HG03135 (cell line): Measurements from ENCODE around the gene DNAJC17.
A peak's percentile ranks its signal among the peaks of the same experiment; 100 is the strongest.

Source experiments
- ATAC-seq: cut with Tn5 transposase; IDR thresholded peaks from one replicate; pipeline ENCODE4 v1.9.1; 2021; ENCODE audit warnings: mild to moderate bottlenecking, moderate library complexity; ENCODE audit not compliant: unreplicated experiment

Gene DNAJC17, protein sequence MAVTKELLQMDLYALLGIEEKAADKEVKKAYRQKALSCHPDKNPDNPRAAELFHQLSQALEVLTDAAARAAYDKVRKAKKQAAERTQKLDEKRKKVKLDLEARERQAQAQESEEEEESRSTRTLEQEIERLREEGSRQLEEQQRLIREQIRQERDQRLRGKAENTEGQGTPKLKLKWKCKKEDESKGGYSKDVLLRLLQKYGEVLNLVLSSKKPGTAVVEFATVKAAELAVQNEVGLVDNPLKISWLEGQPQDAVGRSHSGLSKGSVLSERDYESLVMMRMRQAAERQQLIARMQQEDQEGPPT

GRCh38 chr15:40807028-40807887 lies at the start of gene DNAJC17, which contains the start of gene ZFYVE19:
TSS of gene DNAJC17 (minus strand) at chr15:40807473. CDS start at chr15:40807446, 27 bp downstream.
TSS of gene ZFYVE19 (plus strand) at chr15:40807089. CDS start at chr15:40807590, 501 bp downstream.
- peak; percentile 92 for ATAC-seq

- ATAC-seq: no peak
Measured at GRCh38 chr15:40856746-40857145, 49.5 kb upstream of the DNAJC17 start.

DNA sequence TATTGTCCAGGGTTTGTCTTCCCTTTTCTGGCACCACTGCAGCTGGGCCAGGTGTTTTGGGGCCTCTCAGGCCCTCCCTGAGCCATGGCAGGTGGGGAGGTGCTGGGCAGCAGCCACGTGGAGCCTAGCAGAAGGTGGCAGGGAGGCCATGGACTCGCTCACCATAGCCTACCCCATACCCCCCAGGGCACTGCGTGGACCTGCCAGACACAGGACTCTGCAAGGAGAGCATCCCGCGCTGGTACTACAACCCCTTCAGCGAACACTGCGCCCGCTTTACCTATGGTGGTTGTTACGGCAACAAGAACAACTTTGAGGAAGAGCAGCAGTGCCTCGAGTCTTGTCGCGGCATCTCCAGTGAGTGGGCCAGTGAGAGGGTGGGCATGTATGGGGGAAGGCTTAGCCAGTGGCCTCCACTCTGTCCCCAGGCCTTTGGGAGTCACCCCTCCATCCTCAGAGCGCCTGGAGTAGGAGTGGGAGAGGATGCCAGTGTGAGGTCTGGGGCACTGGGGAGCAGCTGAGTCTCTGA lies 48.5 kb upstream of the DNAJC17 start:
- ATAC-seq: no peak

DNA sequence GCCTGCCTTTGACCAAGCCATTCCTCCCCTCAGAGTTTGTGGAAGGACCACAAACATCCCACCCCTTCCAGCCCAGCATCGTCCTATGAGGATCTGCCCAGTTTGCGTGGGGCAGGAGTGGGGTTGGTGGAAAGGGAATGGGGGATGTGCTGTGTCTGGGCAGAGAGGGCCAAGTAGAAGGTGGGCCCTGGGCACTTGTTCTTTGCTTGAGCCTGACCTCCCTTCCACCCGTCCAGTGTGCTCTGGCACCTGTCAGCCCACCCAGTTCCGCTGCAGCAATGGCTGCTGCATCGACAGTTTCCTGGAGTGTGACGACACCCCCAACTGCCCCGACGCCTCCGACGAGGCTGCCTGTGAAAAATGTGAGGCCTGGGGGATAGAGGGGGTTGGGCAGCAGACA lies 46.9 kb upstream of the DNAJC17 start:
- ATAC-seq: no peak

DNA sequence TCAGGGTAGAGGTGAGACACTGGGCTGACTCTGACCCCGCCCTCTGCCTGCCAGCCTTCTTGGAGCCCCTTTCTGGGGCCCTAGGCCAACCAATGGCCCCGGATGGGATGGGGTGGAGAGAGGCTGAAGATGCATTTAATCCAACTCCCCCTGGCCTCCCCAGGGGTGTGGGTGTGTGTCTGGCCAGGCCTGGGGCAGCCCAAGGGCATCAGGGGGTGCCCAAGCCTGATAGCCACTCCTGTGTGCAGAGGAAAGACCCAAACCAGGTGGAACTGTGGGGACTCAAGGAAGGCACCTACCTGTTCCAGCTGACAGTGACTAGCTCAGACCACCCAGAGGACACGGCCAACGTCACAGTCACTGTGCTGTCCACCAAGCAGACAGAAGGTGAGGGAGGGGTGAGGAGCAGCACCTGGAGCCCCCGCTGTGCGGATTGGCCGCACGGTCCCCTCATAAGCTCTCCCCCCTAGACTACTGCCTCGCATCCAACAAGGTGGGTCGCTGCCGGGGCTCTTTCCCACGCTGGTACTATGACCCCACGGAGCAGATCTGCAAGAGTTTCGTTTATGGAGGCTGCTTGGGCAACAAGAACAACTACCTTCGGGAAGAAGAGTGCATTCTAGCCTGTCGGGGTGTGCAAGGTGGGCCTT lies 46.1 kb upstream of the DNAJC17 start:
- no peak for ATAC-seq

- no peak for ATAC-seq
Measured at GRCh38 chr15:40852529-40852928, 45.3 kb upstream of the DNAJC17 start.

DNA sequence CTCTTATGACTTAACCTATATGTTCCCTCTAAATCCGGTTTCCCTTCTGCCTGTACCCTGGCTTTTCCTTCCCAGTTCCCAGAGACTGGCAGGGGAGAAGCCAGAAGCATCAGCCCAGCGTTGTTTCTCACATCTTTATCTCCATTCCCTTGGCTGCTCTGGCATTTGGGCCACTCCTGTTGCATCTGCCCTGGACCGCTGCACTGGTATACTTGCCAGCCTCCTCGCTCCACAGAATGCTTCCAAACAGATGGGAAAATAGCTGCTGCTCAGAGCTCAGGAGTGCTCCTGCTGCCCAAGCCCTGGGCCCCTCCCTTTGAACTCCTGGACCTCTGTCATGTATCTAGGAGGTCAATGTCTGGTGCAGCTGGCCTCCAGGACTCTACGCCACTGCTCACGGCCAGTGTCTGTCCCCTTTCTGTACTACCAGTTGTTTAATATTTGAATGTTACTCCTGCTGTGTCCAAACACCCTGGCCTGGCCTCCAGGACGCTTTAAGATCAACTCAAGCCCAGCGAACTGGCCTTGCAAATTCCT lies 43.4 kb upstream of the DNAJC17 start:
- no peak for ATAC-seq

GRCh38 chr15:40847223-40847961 lies 40.1 kb upstream of the DNAJC17 start:
- no peak for ATAC-seq

DNA sequence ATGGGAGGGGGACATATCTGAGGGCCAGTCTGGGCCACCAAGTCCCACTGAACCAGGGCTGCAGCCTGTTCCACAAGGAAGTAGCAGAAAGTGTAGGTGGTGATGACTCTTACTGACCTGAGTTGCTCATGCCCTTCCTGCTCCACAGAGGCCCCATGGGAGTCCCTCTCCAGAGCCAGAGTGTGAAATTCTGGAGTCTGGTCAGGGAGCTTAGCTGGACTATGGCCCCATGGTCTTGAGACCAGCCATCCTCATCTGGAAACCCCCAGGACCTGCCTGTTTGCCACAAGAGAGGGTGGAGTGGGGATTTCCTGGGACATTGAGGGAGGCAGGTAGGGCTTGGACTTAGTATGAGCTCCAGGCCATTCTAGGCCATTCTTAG lies 39.6 kb upstream of the DNAJC17 start:
- no peak for ATAC-seq

DNA sequence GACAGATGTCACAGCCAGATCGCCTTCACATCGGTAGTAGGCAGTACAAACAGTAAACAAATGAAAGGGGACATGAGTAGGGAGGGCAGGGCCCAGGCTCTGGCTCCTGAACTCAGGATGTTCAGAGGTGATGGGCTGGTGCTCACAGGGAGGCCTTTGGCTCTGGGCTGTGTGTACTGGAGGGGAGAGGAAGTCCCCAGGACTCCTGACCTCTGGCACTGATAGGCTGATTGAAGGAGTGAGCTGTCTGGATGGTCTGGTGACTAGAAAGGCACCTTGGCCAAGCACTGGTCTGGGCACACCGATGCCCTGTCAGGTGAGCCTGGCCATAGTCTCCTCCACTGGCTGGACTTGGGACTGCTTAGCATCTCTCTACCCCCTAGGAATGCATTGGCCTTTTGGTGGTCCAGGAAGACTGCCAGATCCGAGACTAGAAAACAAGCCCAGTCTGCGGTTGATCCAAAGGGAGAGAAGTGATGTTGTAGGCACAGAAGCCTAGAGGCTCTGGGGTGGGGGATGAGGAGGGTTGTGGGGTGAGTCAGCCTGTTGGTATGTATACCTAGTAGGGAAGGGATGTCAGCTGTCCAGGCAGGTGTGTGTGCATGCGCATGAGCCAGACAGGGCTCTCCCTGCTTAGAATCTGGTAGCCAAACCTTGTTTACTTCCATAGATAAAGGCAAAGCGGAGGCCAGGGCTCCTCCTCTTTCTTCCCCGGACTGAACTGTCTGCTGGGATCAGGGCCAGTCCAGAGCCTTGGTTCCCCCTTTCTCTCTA lies 38.4 kb upstream of the DNAJC17 start:
- ATAC-seq: no peak

DNA sequence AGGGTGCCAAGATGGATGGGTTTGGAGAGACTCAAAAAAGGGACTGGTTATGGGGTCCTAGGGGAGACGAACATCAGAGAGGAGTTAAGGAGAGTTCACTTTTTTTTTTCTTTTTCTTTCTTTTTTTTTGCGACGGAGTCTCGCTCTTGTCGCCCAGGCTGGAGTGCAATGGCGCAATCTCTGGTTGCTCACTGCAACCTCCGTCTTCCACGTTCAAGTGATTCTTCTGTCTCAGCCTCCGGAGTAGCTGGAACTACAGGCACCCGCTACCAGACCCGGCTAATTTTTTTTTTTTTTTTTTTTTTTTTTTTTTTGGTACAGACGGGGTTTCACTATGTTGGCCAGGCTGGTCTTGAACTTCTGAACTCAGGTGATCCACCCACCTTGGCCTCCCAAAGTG lies 37.8 kb upstream of the DNAJC17 start:
- ATAC-seq: no peak

GRCh38 chr15:40844696-40845030 lies 37.4 kb upstream of the DNAJC17 start:
- no peak for ATAC-seq

- ATAC-seq: no peak
Measured at GRCh38 chr15:40843885-40844695, 36.8 kb upstream of the DNAJC17 start, which contains the start of gene SPINT1. TSS of gene SPINT1 (plus strand) at chr15:40844048. CDS start at chr15:40844555, 507 bp downstream.

DNA sequence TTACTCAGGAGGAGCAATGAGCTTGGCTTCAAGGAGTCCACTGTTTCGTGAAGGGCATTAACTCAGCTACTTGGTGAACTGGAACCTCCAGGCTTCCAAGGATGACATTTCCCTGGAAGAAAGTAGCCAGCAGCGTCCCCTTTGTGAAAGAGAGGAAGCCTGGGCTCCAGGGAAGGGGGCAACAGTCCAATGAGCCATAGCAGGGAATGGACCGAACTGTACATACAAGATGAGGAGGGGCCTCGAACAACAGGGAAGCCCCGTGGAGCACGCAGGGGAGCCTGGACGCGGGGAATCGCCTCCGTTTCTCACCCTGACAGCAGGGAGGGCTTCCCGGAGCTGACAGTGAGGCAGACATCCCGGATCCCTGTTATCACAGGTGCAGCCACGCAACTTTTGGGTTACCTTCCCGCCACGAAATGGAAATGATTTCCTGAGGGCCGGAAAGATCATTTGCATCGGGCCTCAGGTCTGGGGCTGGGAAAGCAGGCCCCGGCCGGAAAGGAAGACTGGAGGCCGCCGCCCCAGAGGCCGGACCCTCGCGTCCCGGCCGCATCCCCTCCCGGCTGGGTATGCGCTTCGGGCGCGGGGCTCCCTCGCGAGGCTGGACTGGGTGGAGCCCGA lies 36.1 kb upstream of the DNAJC17 start:
- no peak for ATAC-seq

DNA sequence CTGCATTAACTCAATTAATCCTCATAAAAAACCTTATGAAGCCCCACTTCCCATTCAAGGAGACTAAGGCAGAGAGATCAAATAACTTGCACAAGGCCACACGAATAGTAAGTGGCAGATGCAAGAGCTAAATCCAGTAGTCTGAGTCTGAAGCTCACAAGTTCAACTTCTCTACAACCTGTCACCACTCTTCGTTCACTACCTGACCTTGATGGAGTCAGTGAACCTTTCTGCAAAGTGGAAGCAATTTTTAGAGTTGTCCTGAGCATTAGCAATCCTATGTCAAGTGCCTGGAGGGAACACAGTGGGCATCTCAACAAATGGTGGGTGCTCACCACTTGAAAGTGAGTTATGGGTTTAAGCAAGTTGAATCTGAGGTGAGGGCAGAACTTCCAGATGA lies 34.5 kb upstream of the DNAJC17 start:
- no peak for ATAC-seq

- no peak for ATAC-seq
Measured at GRCh38 chr15:40838756-40839155, 31.5 kb upstream of the DNAJC17 start.

DNA sequence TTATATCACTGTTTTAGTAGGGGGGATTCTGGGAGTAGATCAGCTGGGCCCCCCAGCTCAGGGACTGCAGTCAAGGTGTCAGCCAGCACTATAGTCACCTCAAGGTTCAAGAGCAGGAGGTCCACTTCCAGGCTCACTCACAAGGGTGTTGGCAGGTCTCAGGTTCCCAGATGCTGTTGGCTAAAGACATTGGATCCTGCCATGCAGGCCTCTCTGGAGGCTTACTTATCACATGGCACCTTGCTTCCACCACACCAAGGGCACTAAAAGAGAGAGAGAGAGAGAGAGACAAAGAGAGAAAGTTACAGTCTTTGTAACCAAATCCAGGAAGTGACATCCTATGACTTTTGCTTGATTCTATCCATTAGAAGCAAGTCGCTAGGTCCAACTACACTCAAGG lies 28.7 kb upstream of the DNAJC17 start:
- ATAC-seq: no peak

DNA sequence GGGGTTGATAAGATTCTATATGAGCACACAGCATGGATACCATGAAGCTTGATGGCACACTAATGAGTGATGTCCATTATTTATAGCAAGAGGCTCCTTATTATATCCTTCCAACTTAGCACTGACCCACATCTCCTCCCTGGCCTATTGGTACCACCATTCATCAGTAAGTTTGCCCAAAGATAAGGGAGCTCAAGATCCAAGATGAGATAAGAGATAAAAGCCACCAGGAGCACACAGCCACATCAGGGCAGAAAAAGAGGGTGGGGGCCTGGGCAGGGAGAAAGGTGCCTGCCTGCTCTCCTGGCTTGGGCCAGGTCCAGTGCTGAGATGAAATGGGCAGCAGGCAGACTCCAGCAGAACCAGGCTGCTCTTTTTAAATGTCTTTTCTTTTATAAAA lies 25.6 kb upstream of the DNAJC17 start:
- ATAC-seq: no peak
